K562 (cell line): ENCODE data around the gene ZNF831. TPM values are rescaled to one million over a fixed set of nuclear protein-coding genes. Genes with fewer than 3 reads are reported as not detected.

Experiments used
- ATAC-seq: fragments of 200-7000 bp; cut with Tn5 transposase; 3 replicates; pipeline ENCODE4 v1.9.1; 2020; ENCODE audit warnings: moderate library complexity
- BruUV-seq: library from RNA; stranded (reverse); fragments of 400-500 nt; replicated peaks from 2 replicates; lab custom pipeline; 2021; lab: Mats Ljungman, UMichigan
- CTCF ChIA-PET: fragments of 300-600 bp; formaldehyde crosslinking; extraction: SDS; loops from one replicate; lab custom pipeline; 2021; ENCODE audit warnings: low intra/inter-chr PET ratio; lab: Yijun Ruan, JAX
- POLR2A ChIA-PET: fragments of 300-600, 350-650 bp; sonication (Branson Sonifier 250); formaldehyde crosslinking; extraction: SDS; loops from one replicate; lab custom pipeline; 2021; ENCODE audit warnings: antibody characterized with exemption, inconsistent platforms; lab: Yijun Ruan, JAX
- DNase-seq, 4 experiments: peaks; one replicate each; pipeline versions ENCODE4 v3.0.0 to v3.0.0-alpha.2; 2011 to 2018; ENCODE audit warnings: low spot score in 3 of 4, mixed read lengths in 3 of 4; ENCODE audit errors: extremely low read depth in 1 of 4
- FAIRE-seq: peaks from 2 replicates; lab custom pipeline; 2011; peaks lifted over from hg19 to GRCh38; lab: Jason Lieb, UNC
- H2AFZ ChIP-seq: 2 replicates; pipeline ENCODE4 v1.6.0; 2011; ENCODE audit warnings: low read depth, low read length, control low read depth, inconsistent platforms
- H3K27ac ChIP-seq: fragments of 200-600 bp; 3 replicates; pipeline ENCODE4 v1.8.0; 2011; ENCODE audit warnings: low read depth, mild to moderate bottlenecking, control low read depth, inconsistent platforms, low read length, moderate library complexity, mixed read lengths; ENCODE audit errors: extremely low read depth
- H3K27me3 ChIP-seq, 2 experiments: fragments of 300-600 bp in 1 of 2; 2 replicates in 1 of 2; 3 replicates in 1 of 2; pipeline versions ENCODE4 v1.6.0 to v1.8.0; 2011; ENCODE audit warnings: inconsistent platforms in 2 of 2, low read length in 2 of 2, mild to moderate bottlenecking in 1 of 2, mixed read lengths in 1 of 2, moderate library complexity in 1 of 2; ENCODE audit not compliant: control insufficient read depth in 2 of 2, insufficient read depth in 2 of 2
- H3K36me3 ChIP-seq: fragments of 300-600 bp; 3 replicates; pipeline ENCODE4 v1.8.0; 2011; ENCODE audit warnings: mild to moderate bottlenecking, low read length, inconsistent platforms; ENCODE audit not compliant: control insufficient read depth, insufficient read depth
- H3K4me1 ChIP-seq, 2 experiments: fragments of 200-600 bp in 1 of 2; replicated peaks in 1 of 2; 2 replicates in 1 of 2; 3 replicates in 1 of 2; pipeline versions ENCODE4 v1.5.1 to v1.8.0; 2011; ENCODE audit warnings: inconsistent platforms in 2 of 2, low read length in 2 of 2, mild to moderate bottlenecking in 1 of 2, mixed read lengths in 1 of 2, moderate library complexity in 1 of 2; ENCODE audit not compliant: control insufficient read depth in 2 of 2, insufficient read depth in 2 of 2
- H3K4me2 ChIP-seq: 2 replicates; pipeline ENCODE4 v1.6.1; 2011; ENCODE audit warnings: low read length, control low read depth, inconsistent platforms, mixed read lengths; ENCODE audit not compliant: insufficient read depth
- H3K4me3 ChIP-seq: fragments of 200-600 bp; sonication (generic), shearing (Covaris generic); 2 replicates; pipeline ENCODE4 v1.5.1; 2016; ENCODE audit warnings: control low read depth, inconsistent platforms
- H3K79me2 ChIP-seq: fragments of 200-600 bp; 3 replicates; pipeline ENCODE4 v1.8.0; 2011; ENCODE audit warnings: low read length, inconsistent platforms; ENCODE audit not compliant: control insufficient read depth, insufficient read depth
- H3K9ac ChIP-seq, 2 experiments: 2 replicates each; pipeline versions ENCODE4 v1.6.0 to v1.6.1; 2011; ENCODE audit warnings: low read depth in 2 of 2, low read length in 2 of 2, control low read depth in 1 of 2, inconsistent platforms in 1 of 2, mild to moderate bottlenecking in 1 of 2, mixed read lengths in 1 of 2; ENCODE audit not compliant: insufficient read depth in 1 of 2
- H3K9me1 ChIP-seq: one replicate; pipeline ENCODE4 v1.6.0; 2011; ENCODE audit warnings: inconsistent platforms, mild to moderate bottlenecking, low read length, moderate library complexity; ENCODE audit not compliant: control insufficient read depth, insufficient read depth
- H3K9me3 ChIP-seq: replicated peaks from 2 replicates; pipeline ENCODE4 v1.5.1; 2011; ENCODE audit warnings: low read depth, low read length, inconsistent platforms; ENCODE audit not compliant: control insufficient read depth, insufficient read depth
- H4K20me1 ChIP-seq: replicated peaks from 2 replicates; pipeline ENCODE4 v1.6.1; 2011; ENCODE audit warnings: low read length, inconsistent platforms, mixed read lengths; ENCODE audit not compliant: control insufficient read depth, insufficient read depth
- BHLHE40 ChIP-seq: IDR thresholded peaks from 2 replicates; pipeline ENCODE4 v1.6.1; 2011; ENCODE audit warnings: low read length, improper control_type of control experiment
- BRF1 ChIP-seq: IDR thresholded peaks from 3 replicates; pipeline ENCODE4 v1.6.1; 2011; ENCODE audit warnings: borderline replicate concordance, mild to moderate bottlenecking; ENCODE audit not compliant: insufficient read length; ENCODE audit errors: extremely low read depth
- CEBPB ChIP-seq: fragments of 450-650 bp; IDR thresholded peaks from 2 replicates; pipeline ENCODE4 v1.6.1; 2016; ENCODE audit warnings: missing genetic modification characterization, missing compliant biosample characterization
- CTCF ChIP-seq, 3 experiments: IDR thresholded peaks in 2 of 3; conservative IDR thresholded peaks in 1 of 3; 2 replicates each; pipeline ENCODE4 v1.5.1; 2011 to 2012; ENCODE audit warnings: low read length in 3 of 3, mild to moderate bottlenecking in 3 of 3, control low read depth in 2 of 3, improper control_type of control experiment in 1 of 3, inconsistent platforms in 1 of 3, low read depth in 1 of 3, mixed read lengths in 1 of 3, moderate library complexity in 1 of 3; ENCODE audit not compliant: insufficient read depth in 2 of 3
- DIDO1 ChIP-seq: fragments of 450-650 bp; IDR thresholded peaks from 2 replicates; pipeline ENCODE4 v1.6.1; 2016; ENCODE audit warnings: low read depth, missing biosample characterization, missing genetic modification characterization
- PCBP1 ChIP-seq: fragments of 200-400 bp; formaldehyde crosslinking; IDR thresholded peaks from 2 replicates; pipeline ENCODE4 v1.6.1; 2018; ENCODE audit warnings: mild to moderate bottlenecking, low read depth, low read length; ENCODE audit not compliant: poor library complexity, severe bottlenecking
- TAF15 ChIP-seq: fragments of 200-400 bp; formaldehyde crosslinking; IDR thresholded peaks from 2 replicates; pipeline ENCODE4 v1.6.1; 2017; ENCODE audit warnings: mild to moderate bottlenecking, low read depth, low read length, moderate library complexity
- ZNF232 ChIP-seq: sonication (generic); formaldehyde crosslinking; IDR thresholded peaks from 2 replicates; pipeline ENCODE4 v1.8.0; 2022; ENCODE audit warnings: mild to moderate bottlenecking, missing genetic modification reagents
- ZNF507 ChIP-seq: conservative IDR thresholded peaks from 2 replicates; pipeline ENCODE4 v1.6.1; 2017; ENCODE audit warnings: missing genetic modification characterization, missing compliant biosample characterization
- WGBS: fragments of 100-300 bp; shearing (Covaris generic); methylation state at CpG from one replicate; pipeline ENCODE4 v1.1.6; 2016; ENCODE audit warnings: low coverage, mixed read lengths; ENCODE audit not compliant: insufficient coverage; ENCODE audit errors: missing lambda C conversion rate; 5-methylcytosine and 5-hydroxymethylcytosine counted together
- in situ Hi-C: fragments of 300-500 bp; cut with MboI; formaldehyde crosslinking; loops from 4 replicates; pipeline ENCODE4 v1.15.0; 2018; ENCODE audit warnings: inconsistent platforms, mixed read lengths
- intact Hi-C: fragments of 100-400 bp; cut with micrococcal nuclease; formaldehyde crosslinking; loops from 2 replicates; pipeline ENCODE4 v1.14.2; 2022
- polyA plus RNA-seq, 8 experiments: library from polyadenylated mRNA; depleted of rRNA in 4 of 8; stranded (reverse) in 5 of 8; unstranded in 3 of 8; fragments of >200 nt; fragmentation: Nextera tagmentation in 2 of 8; fragmentation: Illumina TruSeq in 1 of 8; extraction: Ambion mirVana in 2 of 8; extraction: Trizol in 1 of 8; gene quantifications; 2 replicates each; pipeline versions ENCODE4 v1.2.1 to v1.2.3, GENCODE V29; 2011 to 2014; ENCODE audit warnings: inconsistent platforms in 1 of 8, missing spikeins in 1 of 8
- total RNA-seq, 7 experiments: library from RNA; depleted of rRNA in 6 of 7; stranded (reverse); fragments of >200 nt in 6 of 7; fragmentation: Illumina TruSeq in 2 of 7; extraction: Trizol in 2 of 7; gene quantifications; 2 replicates each; pipeline versions ENCODE4 v1.2.1 to v1.2.3, GENCODE V29; 2011 to 2021; ENCODE audit warnings: low replicate concordance in 1 of 7

Gene ZNF831
- total and polyA plus RNA-seq, 9 of the 15 experiments (the other 6 are each of a cell fraction or from before 2014, with no cell fraction given): not detected

DNA sequence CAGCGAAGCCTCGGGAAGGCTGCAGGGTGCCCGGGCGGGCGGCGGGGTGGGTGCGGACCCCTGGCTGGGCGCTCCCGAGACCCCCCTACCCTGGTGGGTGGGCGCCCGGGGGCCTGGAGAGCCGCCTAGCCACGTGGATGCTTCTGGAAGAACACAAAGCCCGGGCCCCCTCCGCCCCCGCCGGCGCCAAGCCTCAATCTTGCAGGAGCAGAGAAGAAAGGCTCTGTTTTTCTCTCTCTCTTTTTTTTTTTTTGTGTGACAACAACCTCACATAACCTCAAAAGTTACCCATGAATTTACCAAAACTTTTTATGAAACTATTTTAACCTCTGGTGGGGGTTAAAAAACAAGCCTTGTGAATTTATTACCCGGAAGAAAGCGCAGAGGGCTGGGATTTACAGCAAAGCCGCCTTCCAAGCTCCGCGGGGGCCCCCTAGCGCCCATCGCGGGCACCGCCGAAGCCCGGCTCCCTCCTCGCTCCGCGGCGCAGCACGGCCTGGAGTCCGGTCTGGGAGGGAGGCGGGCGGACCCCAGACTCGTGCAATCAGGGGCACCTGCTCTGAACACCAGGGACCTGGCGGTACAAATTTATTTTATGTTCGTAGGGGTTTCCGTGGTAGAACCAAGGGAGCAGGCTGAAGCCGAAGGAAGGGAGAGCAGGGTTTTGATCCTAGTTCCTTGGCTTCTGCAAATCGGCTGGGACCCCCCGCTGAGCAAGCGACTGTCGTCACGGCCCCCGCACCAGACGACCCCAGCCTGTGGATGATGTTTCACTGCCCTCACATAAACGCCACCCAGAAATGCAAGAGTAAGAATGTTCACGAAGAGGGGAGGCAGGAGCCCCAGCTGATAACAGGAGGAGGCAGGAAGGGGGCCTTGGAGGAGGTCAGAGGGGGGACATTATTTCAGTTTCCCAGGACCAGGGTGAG, 58.9 kb downstream of the ZNF831 start (continued):
- TF ChIP-seq CTCF (IDR thresholded peaks at IDR 0.05 in 2 of 3, conservative IDR thresholded peaks at IDR 0.05 in 1 of 3; ENCODE audit: insufficient read depth in 2 of 3, low read depth in 1 of 3, low read length in 3 of 3): peak; percentile 88 to 92 (median 91)
- no peak for TF ChIP-seq ZNF232 (CRISPR knock-in tag)
- TF ChIP-seq DIDO1 (tag): no peak

GRCh38 chr20:59223182-59223601, 59.6 kb downstream of the ZNF831 start:
- Histone ChIP-seq H4K20me1 (peaks cover 5% of the 10 kb centered on the region; the same call in 1 of the 2 replicates), H2AFZ (no peak overlapping the region), H3K27ac (no peak overlapping the region), H3K9ac (no peak overlapping the region), H3K27me3 (peaks cover 29 to 40% of the 10 kb centered on the region in 2 experiments), H3K79me2 (no peaks in the 10 kb centered on the region), H3K36me3 (no peaks in the 10 kb centered on the region), H3K4me1 (peaks cover 0 to 9% of the 10 kb centered on the region in 2 experiments; a peak in 2 of 5 replicates), H3K4me3 (no peak overlapping the region), H3K4me2 (no peak overlapping the region), H3K9me1 (no peaks in the 10 kb centered on the region), H3K9me3 (no peaks in the 10 kb centered on the region)
- intact Hi-C loops (loop anchor here (5.0 kb wide), 1 partner anchor 184 kb away; no protein-coding TSS in a partner anchor), in situ Hi-C loops (loop anchor here (10.0 kb wide), 1 partner anchor 248 kb away; no protein-coding TSS in a partner anchor)
- ChIA-PET CTCF (interaction anchor here (0.8 to 5.1 kb wide), 3 partner anchors 135 to 576 kb away, joined by 4 to 59 read pairs (median 7); no protein-coding TSS in a partner anchor), POLR2A (interaction anchor here (0.7 kb wide), 1 partner anchor 204 kb away, joined by 3 read pairs; no protein-coding TSS in a partner anchor)
- WGBS: under 1% methylated on average over 19 of the region's 21 CpGs
- ATAC-seq (no peak), DNase-seq (no peak), FAIRE-seq (no peak)
- TF ChIP-seq ZNF507 (tag) (no peak), TAF15 (no peak), CEBPB (no peak), BHLHE40 (no peak), PCBP1 (no peak), BRF1 (no peak)
- BruUV-seq: no TSS peak
